ENCODE data around the gene CACNA2D1.
A peak's percentile ranks its signal among the peaks of the same experiment; 100 is the strongest.
"Not testable (repeated sequence)": the region's sequence is repeated elsewhere in the genome, so short reads cannot be mapped to it uniquely, and the experiment has no call there.

Gene CACNA2D1

DNA sequence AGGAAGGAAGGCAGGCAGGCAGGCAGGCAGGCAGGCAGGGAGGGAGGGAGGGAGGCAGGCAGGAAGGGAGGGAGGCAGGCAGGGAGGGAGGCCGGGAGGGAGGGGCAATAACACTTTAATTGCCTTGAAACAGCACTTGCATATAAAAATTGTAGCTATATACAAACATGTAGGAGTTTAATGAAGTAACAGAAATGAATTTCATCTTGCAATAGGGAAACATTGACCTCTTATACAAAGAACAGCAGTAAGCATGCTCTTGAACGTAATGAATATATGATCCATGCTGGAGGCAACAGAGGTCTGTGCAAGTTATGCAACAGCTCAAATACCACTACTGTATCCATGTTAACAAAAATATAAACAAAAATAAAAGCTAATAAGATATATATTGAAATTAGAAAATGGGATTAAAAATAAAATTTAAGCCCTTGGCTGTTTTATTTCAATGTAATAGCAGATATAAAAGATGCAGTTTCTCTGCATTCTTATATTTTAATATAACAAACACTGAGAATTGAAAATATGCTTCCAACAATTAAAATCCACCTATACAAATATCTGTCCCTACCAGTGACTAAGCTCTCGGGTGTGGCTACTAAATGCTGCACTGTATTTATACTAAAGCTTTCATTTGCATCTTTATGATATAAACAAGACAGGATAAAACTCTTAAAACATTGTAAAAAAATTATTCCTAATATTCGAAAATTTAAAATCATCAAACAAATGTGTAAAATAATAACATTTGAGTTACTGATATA, 50.3 kb downstream of the CACNA2D1 start:
- DNase-seq (ENCODE audit: low spot score), result no peak

DNA sequence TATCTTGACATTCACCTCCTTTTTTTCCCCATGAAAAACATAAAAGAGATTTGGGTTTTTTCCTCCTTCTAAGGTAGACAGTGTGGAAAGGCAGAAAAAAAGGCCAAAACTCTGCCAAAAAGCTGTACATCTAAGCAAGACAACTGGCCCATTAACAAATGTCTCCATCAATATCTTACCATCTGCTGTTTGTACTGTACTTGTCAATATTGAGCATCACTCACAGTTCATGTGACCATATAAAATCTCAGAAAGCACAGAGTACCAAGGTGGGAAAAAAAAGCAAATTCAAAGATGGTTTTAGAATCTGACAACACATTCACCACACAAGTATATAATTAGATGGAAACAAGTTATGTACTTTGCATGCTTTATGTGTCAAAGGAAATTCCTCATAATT, 52.6 kb downstream of the CACNA2D1 start:
- DNase-seq (ENCODE audit: low spot score), result no peak

DNA sequence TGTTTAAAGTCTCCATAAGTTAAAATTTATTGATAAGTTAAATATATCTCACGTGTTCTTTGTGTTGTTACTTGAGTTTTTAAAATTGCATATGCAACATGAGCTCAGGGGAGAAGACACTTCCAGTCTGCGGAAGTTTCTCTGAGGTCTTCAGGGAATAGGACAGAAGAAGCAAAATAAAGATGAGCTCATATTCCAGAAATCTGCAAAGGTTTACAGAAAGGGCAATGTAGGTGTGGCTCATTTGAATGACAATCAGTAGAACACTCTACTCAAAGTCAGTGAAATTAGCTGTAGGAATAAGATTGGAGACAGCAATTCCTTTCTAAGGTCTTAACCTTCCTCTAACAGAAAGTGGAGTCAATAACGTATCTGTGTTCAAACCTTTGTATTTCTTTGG, 53.7 kb downstream of the CACNA2D1 start:
- DNase-seq (ENCODE audit: low spot score), result no peak

DNA sequence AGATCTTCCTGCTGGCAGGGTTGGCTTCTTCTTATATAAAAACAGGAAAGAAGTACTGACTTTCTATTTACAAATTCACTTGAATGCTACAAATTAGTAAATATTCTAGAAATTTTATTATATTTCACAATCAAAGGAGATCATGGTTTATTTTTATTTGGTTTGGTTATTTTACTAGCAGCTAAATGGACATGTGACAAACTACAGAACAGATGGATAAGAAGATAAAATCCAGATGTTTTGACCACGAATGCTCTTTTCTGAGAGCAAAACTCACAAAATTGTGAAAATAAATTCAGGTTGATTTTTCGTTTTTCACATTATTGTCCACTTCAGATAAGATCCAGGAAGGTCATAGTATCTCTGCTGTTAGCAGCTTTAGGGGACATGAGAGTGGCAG, 55.4 kb downstream of the CACNA2D1 start:
- DNase-seq (ENCODE audit: low spot score), result no peak

DNA sequence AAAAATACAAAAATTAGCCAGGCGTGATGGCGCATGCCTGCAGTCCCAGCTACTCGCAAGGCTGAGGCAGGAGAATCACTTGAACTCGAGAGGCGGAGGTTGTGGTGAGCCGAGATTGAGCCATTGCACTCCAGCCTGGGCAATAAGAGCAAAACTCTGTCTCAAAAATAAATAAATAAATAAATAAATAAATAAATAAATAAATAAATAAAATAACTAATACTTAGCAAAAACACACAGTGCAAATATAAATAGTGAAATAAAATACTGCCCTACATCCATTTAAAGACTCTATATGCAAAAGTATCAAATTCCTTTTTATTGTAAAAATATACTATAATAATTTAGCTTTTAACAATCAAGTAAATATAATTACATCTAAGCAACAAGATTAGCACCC, 57.0 kb downstream of the CACNA2D1 start:
- DNase-seq (ENCODE audit: low spot score), result not testable (repeated sequence)

DNA sequence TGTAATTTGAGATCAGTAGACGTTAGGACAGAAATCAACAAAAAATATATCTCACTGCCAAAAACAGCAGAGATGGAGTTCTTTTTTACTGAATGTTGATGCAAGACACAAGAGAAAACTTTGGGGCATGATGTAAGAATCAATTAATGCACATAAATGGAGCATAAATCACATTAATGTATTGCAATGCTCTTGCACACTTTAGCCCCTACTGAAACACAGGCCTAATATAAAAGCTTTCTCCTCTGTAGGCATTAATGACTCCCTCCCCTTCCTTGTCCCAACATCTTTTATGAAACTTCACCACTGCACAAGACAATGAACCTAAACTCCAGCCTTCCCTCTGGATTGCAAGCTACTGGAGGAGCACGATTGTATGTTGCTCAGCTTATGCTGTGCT, 58.8 kb downstream of the CACNA2D1 start:
- DNase-seq (ENCODE audit: low spot score), result no peak

DNA sequence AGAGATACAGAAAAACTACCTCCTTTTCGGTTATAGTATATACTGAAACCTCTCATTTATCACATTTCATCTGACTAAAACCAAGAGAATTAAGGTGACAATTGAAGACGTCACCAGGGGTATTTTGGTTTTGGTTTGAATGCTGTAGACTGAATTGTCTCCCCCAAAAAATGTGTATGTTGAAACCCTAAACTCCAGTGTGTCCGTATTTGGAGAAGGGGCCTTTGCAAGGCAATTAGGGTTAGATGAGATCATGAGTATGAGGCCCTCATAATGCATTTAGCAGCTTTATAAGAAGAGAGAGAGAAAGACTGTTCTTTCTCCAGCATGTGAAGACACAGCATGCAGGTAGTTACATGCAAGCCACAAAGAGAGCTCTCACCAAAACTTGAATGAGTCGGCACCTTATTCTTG, 59.5 kb downstream of the CACNA2D1 start:
- no peak for DNase-seq (ENCODE audit: low spot score)

DNA sequence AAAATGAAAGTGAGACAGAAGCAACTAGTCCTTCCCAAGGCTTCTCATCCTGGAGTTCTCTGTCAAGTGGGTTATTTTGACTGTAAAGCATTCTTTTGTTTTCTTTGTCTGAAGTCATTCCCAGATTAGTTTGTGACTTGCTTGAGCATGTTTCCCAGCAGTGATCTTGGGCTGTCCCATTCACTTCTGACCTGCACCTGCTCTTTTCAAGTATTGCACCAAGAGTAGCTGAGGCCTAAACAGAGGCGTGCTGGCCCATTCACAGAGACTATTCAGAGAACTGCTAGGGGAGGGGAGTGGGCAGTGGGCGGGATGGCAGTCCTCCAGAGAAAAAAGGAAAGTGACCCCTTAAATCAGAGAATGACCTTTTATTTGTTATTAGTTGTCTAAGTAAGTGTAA, 61.3 kb downstream of the CACNA2D1 start:
- DNase-seq (ENCODE audit: low spot score), result peak; percentile 11

DNA sequence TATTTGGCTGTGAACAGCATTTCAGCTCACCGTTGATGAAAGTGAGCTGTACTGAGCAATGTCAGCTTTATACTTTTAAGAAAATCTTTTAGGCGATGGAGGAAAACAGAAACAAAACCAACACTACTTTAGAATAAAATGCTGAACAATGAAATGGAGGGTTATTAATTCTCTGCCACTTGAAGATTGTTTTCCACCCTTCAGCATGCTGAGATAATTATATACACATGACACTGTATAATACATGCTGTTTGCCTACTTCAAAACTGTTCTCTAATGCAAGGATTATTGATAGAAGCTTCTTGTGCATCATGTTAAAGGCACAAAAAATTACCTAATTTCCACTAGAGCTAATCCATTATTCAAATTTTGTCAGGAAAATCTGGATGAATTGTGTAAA, 66.8 kb downstream of the CACNA2D1 start:
- no peak for DNase-seq (ENCODE audit: low spot score)

DNA sequence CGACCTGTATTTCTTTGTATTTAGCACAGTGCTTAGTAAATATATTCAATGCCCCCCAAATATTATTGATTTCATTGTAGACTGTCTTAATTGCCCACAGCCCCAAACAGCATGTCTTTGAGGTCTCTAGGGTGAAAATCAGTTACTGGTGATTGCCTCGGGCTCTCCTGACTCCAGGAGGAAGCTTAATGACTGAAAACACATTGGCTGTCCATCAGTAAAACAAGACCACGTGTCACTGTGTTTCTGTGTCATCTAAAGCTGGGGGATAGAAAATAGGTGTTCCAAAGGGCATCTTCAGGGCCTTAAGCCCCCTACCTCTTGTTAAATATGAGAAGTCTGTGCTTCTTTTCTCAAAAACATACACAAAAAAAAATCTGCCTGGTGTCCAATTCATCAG, 67.9 kb downstream of the CACNA2D1 start:
- no peak for DNase-seq (ENCODE audit: low spot score)

DNA sequence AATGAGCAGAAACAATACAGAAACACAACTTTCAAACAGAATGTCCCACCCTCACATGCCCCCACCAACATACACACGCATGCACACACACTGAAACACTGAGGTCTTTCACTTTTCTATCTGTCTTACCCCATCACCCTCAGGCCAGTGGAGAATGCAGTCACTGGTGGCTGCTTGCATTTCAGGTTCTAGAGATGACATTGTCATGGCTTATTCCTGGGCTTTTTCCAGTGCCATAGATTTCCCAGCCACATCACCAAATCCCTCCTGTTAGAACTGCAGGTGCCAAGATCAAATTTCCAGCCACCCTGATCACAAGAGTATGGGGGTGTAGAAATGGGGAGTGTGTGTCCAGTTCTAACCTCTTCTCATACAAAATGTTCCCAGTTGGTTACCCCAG, 68.4 kb downstream of the CACNA2D1 start:
- no peak for DNase-seq (ENCODE audit: low spot score)

DNA sequence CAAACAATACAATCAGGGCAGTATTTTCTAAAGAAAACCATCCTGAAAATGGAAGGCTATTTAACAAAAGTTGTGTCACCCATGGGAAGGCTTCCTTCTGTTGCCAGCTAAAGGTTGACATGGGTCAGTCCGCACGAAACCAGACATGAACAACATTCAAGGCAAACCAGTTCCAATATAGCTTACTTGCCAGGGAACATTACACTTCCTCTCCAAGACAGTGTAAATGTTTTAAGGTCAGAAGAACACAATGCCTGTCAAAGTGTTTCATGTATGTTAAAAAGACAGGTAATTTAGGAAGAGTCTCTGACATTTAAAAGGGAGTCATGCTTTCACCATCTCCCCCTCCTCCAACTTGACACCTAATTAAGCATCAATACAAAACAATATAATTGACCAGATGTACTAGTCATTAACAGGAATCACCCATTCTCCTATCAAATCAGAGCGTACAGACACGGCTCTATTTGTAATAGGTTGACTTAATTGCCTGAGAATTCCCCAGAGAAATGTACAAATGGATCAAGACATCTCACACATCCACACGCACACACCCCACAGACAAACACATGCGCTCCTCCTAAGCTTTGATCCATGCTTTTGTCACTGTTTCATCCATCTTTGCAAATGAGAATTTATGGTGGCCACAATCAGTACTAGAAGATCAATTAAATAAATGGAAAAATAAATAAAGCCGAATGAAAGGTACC, 69.5 kb downstream of the CACNA2D1 start:
- DNase-seq (ENCODE audit: low spot score), result no peak

DNA sequence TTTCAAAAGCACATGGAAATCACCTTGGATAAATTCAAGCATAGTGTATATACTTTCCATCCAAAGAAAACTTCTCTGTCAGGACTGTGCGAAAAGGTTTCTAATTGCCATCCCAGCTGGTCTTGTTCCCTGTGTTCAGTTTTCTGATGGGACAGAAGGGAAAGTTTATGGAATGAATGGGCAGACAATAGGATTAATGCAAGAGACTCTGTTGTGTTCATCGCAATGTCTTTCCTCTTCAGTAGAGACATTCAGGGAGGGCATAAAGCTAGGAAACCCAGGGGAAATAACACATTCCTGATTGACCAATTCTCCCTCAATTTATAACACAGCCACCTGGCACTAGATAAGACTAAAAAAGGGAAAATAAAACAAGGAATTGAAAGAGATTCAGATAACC, 78.9 kb downstream of the CACNA2D1 start:
- DNase-seq (ENCODE audit: low spot score), result no peak

DNA sequence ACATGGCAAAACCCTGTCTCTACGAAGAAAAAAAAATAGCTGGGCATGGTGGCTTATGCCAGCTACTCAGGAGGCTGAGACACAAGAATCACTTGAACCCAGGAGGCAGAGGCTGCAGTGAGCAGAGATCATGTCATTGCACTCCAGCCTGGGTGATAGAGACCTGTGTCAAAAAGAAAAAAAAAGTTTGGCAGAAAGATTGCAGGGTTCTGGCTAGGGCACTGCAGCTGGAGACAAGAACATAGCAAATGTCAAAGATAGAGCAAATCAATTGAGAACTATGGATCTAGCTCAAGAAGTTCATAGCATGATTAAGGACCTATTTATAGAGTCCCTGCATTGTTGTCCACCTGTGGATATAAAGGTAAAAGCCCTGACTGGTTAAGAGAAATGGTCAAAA, 79.5 kb downstream of the CACNA2D1 start:
- no peak for DNase-seq (ENCODE audit: low spot score)

DNA sequence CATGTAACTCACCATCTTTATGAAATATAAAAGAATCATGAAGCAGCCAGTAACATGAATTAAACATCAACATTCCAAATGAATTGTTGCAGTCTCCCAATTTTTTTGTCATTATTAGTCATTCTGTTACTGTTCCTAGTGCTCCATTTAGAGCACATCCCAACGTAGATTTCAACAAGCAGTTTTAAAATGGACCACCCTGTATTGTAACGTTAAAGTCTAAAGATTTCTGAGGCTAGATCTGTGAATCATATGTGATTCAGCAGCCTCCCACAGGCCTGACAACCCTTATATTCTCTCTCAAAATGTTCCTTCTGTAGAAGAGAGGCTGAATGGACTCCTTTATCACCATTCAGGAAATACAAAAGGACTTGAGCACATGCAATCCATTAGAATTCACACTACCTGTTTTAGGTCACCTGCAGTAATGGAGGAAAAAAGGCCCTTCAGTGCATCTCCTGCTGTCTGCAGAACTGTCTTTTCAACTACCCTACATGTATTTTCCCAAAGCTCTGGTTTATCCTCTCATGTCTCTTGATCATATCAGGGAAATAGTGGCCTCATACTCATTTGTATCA, 81.4 kb downstream of the CACNA2D1 start:
- no peak for DNase-seq (ENCODE audit: low spot score)

DNA sequence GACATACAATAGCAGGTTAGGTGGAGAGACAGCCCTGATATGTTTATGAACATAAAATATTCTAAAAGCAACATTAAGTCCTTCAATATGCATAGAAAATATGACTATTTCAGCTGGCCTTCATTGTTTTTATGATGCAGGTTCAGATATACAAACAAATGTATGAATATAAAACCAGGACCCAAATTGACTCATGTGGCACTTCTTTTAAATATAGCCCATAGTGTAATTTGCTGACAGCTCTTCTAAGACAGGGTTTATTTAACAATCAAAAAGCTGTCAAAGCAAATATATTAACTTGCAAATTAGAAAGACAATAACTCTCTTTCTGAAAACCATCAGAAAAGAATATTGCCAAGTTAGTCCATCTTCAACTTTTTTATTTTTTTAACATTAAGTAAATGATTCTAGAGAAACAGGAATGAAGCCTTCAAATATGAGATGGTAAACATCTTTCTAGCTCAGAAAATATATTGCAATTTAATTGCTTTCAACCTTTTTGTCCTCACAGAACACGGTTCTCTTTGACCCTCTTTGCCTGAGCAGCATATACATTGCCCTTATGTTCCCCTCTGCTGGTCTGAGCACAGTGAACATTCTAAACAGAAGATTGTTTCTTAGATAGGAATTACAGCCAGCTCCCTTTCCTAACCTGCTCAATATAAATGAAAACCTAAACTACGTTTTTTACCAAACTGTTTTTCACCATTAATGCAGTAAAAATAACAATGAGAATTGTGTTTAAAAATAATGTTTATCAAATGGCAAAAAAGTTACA, 82.8 kb downstream of the CACNA2D1 start:
- DNase-seq (ENCODE audit: low spot score), result no peak

DNA sequence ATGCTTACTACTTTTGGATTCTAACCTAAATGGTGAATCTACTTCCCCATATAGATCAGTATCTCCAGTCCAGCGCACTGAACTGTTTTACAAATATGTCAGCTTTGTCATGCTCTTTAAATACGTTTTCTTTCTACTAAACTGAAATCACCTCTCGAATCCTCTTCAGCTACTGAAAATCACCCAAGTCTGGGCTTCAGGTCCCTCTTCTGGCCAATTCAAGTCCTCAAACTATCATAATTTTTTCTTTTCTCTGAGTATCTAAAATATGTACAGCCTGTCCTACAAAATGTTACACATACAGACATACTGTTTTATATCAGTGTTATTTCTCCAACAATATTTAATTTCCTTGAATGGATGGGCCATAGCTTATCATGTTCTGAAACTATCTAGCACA, 84.2 kb downstream of the CACNA2D1 start:
- DNase-seq (ENCODE audit: low spot score), result no peak

DNA sequence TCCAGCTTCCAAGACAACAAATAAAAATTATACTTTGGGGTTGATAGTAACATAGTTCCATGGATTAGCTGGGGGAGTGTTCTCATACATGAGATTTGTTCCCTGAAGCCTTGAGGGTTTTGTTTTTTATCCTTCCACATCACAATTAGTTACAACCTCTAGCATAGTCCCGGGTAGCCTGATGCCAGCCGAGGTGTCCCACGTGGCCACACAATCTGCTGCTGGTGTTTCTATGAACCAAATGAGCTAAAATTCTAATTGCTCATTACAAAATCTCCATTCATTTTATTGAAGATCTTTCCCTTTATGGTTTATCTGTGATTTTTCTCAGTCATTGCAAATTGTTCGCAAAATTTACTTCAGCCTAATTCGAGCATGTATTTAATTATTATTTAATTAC, 84.7 kb downstream of the CACNA2D1 start:
- DNase-seq (ENCODE audit: low spot score), result no peak

DNA sequence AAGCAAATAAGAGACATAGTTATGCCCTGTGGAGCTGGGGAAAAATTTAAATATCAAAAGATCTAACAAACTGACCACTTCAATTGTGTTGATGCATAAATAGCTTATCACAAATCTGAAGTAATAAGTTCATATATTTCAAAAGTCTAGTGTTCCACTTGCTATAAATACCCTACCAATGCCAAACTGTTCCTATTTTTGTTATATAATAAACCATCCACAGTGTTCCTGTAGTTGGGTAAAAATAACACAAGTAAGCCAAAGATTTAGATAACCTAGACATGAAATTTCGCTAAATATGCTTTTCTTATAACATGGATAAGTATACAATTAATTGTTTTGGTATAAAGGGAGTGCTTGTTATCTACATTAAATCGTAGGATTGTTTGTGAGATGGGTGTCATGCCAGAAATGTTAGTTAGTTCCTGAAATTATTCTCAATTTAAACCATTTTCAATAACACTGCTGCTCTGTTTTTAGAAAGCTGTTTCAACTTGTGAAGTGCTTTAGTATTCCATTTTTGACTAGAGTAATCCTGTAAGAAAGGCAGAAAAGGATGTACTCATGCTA, 85.5 kb downstream of the CACNA2D1 start:
- no peak for DNase-seq (ENCODE audit: low spot score)

DNA sequence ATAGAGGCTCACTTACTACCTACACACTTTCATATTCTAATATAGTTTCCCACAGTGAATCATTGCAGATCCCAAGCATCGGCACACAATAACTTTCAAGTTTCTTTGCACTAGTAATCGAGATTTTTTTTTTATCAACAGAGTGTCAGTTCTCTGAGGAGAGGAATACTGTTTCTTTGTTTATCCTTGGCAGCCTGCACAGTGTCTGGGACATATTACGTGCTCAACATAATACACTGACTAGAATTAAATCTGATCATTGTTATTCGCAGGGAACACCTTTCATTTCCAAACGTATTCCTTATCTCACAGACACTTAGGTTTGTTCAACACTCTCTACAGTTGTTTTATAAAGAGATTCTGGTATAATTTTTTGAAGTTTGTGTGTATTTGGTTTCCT, 95.3 kb downstream of the CACNA2D1 start:
- DNase-seq (ENCODE audit: low spot score), result no peak

DNA sequence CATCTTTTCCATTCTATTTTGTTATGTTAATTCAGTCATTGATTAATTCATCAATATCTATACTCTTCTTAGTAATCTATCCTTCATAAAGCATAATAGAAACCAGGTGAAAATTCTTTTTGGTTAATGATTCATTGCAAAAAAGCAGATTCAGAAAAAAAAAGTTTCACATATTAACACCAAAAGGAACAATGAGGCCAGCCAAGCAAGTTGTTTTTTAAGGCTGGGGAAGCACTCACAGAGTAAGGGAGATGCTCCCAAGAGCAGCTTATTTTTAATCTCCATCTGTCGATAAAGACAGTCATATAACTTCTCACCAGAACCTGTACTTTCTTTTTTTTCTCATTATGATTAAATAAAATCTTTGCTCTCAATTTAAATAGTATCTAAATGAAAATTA, 95.8 kb downstream of the CACNA2D1 start:
- DNase-seq (ENCODE audit: low spot score), result no peak

DNA sequence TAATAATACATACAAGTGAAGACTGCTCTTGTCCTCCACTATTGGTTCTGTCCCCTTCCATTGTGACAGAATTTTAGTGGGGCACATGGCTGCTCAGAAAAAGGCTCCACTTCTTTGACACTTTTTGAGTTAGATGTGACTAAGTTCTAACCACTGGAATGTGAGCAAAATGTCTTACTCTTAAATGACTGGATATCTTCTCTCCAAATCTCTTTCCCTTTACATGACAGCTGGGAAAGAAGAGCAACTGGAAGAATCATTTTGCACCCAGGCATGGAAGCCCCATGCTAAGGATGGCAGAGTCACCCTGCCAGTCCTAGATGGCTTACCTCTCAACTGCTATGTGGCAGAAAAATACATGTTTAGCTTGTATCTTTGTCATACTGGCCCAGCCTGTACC, 97.7 kb downstream of the CACNA2D1 start:
- no peak for DNase-seq (ENCODE audit: low spot score)

Data from iPS-NIHi11 (cell line).